GM12891 (cell line): ENCODE data around the gene C1QTNF5.

Source experiments
- PAX5 ChIP-seq: IDR thresholded peaks from 2 replicates; pipeline ENCODE4 v1.6.1; 2011; ENCODE audit warnings: low read length, moderate library complexity, mild to moderate bottlenecking; ENCODE audit not compliant: insufficient read depth, severe bottlenecking
- POLR2A ChIP-seq: IDR thresholded peaks from 2 replicates; pipeline ENCODE4 v1.6.1; 2011; ENCODE audit warnings: low read depth, low read length, control low read depth
- POLR2AphosphoS5 ChIP-seq: IDR thresholded peaks from 2 replicates; pipeline ENCODE4 v1.6.1; 2011; ENCODE audit warnings: low read depth, low read length, control low read depth
- POU2F2 ChIP-seq: IDR thresholded peaks from 2 replicates; pipeline ENCODE4 v1.6.1; 2011; ENCODE audit warnings: low read depth, mild to moderate bottlenecking, control low read depth, low read length, moderate library complexity
- SPI1 ChIP-seq: IDR thresholded peaks from 2 replicates; pipeline ENCODE4 v1.6.1; 2011; ENCODE audit warnings: low read depth, low read length, control low read depth
- TAF1 ChIP-seq: IDR thresholded peaks from 2 replicates; pipeline ENCODE4 v1.6.1; 2011; ENCODE audit warnings: low read depth, low read length, control low read depth

DNA sequence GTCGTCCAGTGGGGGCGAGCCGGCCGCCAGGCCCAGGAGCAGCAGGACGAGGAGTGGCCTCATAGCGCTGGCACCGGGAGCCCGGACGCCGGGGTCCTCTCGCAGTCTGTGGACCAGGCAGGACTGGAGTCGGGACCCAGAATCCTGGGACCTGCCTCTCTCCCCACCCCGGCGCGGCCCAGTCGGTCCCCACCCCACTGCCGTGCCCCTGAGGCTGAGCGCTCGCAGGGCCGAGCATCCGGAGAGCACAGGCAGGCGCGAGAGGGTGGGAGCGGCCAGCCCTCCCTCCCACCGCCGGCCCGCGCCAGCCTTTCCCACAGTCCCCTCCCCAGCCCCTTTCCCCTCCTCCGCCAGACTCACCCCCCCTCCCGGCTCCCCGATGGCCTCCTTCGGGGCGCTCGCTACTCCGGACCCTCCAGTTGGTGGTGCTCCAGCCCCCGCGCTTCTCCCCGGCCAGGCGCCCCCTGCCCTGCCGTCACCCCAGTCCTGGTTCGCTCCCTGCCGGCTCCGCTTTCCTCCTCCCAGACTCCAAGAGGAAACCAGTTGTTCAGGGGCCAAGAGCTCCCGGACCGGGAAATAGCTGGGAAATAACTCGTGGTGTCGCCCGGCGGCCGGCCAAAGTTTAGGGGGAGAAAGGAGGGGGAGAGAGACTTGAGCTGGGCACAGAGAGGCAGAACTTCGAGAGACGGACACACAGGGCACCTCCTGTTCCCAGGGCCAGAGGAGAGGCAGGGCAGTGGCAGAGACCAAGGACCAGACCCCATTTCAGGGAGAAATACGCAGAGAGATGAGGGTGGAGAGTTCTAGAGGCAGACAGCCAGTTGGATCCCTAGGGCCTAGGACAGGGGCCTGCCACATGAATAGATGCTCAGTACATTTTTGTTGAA lies at the start of gene C1QTNF5:
- TF ChIP-seq SPI1 (no peak), POLR2A (no peak), TAF1 (no peak), POLR2AphosphoS5 (no peak), PAX5 (no peak), POU2F2 (no peak)
